K562 (cell line): ENCODE results near the gene PLD1. TPM values are rescaled to one million over a fixed set of nuclear protein-coding genes. Genes with fewer than 3 reads are reported as not detected.

ENCODE experiments used
- ATAC-seq: fragments of 200-7000 bp; cut with Tn5 transposase; 3 replicates; pipeline ENCODE4 v1.9.1; 2020; ENCODE audit warnings: moderate library complexity
- BruUV-seq: library from RNA; stranded (reverse); fragments of 400-500 nt; replicated peaks from 2 replicates; lab custom pipeline; 2021; lab: Mats Ljungman, UMichigan
- CTCF ChIA-PET: fragments of 300-600 bp; formaldehyde crosslinking; extraction: SDS; loops from one replicate; lab custom pipeline; 2021; ENCODE audit warnings: low intra/inter-chr PET ratio; lab: Yijun Ruan, JAX
- POLR2A ChIA-PET: fragments of 300-600, 350-650 bp; sonication (Branson Sonifier 250); formaldehyde crosslinking; extraction: SDS; loops from one replicate; lab custom pipeline; 2021; ENCODE audit warnings: antibody characterized with exemption, inconsistent platforms; lab: Yijun Ruan, JAX
- DNase-seq, 4 experiments: peaks; one replicate each; pipeline versions ENCODE4 v3.0.0 to v3.0.0-alpha.2; 2011 to 2018; ENCODE audit warnings: low spot score in 3 of 4, mixed read lengths in 3 of 4; ENCODE audit errors: extremely low read depth in 1 of 4
- FAIRE-seq: peaks from 2 replicates; lab custom pipeline; 2011; peaks lifted over from hg19 to GRCh38; lab: Jason Lieb, UNC
- H2AFZ ChIP-seq: 2 replicates; pipeline ENCODE4 v1.6.0; 2011; ENCODE audit warnings: low read depth, low read length, control low read depth, inconsistent platforms
- H3K27ac ChIP-seq: fragments of 200-600 bp; 3 replicates; pipeline ENCODE4 v1.8.0; 2011; ENCODE audit warnings: low read depth, mild to moderate bottlenecking, control low read depth, inconsistent platforms, low read length, moderate library complexity, mixed read lengths; ENCODE audit errors: extremely low read depth
- H3K27me3 ChIP-seq, 2 experiments: fragments of 300-600 bp in 1 of 2; 2 replicates in 1 of 2; 3 replicates in 1 of 2; pipeline versions ENCODE4 v1.6.0 to v1.8.0; 2011; ENCODE audit warnings: inconsistent platforms in 2 of 2, low read length in 2 of 2, mild to moderate bottlenecking in 1 of 2, mixed read lengths in 1 of 2, moderate library complexity in 1 of 2; ENCODE audit not compliant: control insufficient read depth in 2 of 2, insufficient read depth in 2 of 2
- H3K36me3 ChIP-seq: fragments of 300-600 bp; 3 replicates; pipeline ENCODE4 v1.8.0; 2011; ENCODE audit warnings: mild to moderate bottlenecking, low read length, inconsistent platforms; ENCODE audit not compliant: control insufficient read depth, insufficient read depth
- H3K4me1 ChIP-seq, 2 experiments: fragments of 200-600 bp in 1 of 2; replicated peaks in 1 of 2; 2 replicates in 1 of 2; 3 replicates in 1 of 2; pipeline versions ENCODE4 v1.5.1 to v1.8.0; 2011; ENCODE audit warnings: inconsistent platforms in 2 of 2, low read length in 2 of 2, mild to moderate bottlenecking in 1 of 2, mixed read lengths in 1 of 2, moderate library complexity in 1 of 2; ENCODE audit not compliant: control insufficient read depth in 2 of 2, insufficient read depth in 2 of 2
- H3K4me2 ChIP-seq: 2 replicates; pipeline ENCODE4 v1.6.1; 2011; ENCODE audit warnings: low read length, control low read depth, inconsistent platforms, mixed read lengths; ENCODE audit not compliant: insufficient read depth
- H3K4me3 ChIP-seq: fragments of 200-600 bp; sonication (generic), shearing (Covaris generic); 2 replicates; pipeline ENCODE4 v1.5.1; 2016; ENCODE audit warnings: control low read depth, inconsistent platforms
- H3K79me2 ChIP-seq: fragments of 200-600 bp; 3 replicates; pipeline ENCODE4 v1.8.0; 2011; ENCODE audit warnings: low read length, inconsistent platforms; ENCODE audit not compliant: control insufficient read depth, insufficient read depth
- H3K9ac ChIP-seq, 2 experiments: 2 replicates each; pipeline versions ENCODE4 v1.6.0 to v1.6.1; 2011; ENCODE audit warnings: low read depth in 2 of 2, low read length in 2 of 2, control low read depth in 1 of 2, inconsistent platforms in 1 of 2, mild to moderate bottlenecking in 1 of 2, mixed read lengths in 1 of 2; ENCODE audit not compliant: insufficient read depth in 1 of 2
- H3K9me1 ChIP-seq: one replicate; pipeline ENCODE4 v1.6.0; 2011; ENCODE audit warnings: inconsistent platforms, mild to moderate bottlenecking, low read length, moderate library complexity; ENCODE audit not compliant: control insufficient read depth, insufficient read depth
- H3K9me3 ChIP-seq: replicated peaks from 2 replicates; pipeline ENCODE4 v1.5.1; 2011; ENCODE audit warnings: low read depth, low read length, inconsistent platforms; ENCODE audit not compliant: control insufficient read depth, insufficient read depth
- H4K20me1 ChIP-seq: replicated peaks from 2 replicates; pipeline ENCODE4 v1.6.1; 2011; ENCODE audit warnings: low read length, inconsistent platforms, mixed read lengths; ENCODE audit not compliant: control insufficient read depth, insufficient read depth
- ASH1L ChIP-seq: fragments of 450-650 bp; IDR thresholded peaks from 2 replicates; pipeline ENCODE4 v1.6.1; 2018; ENCODE audit warnings: borderline replicate concordance, mild to moderate bottlenecking, low read depth; ENCODE audit not compliant: partially characterized antibody
- ATF7 ChIP-seq: fragments of 450-650 bp; IDR thresholded peaks from 2 replicates; pipeline ENCODE4 v1.7.1; 2014; ENCODE audit warnings: mild to moderate bottlenecking, moderate library complexity
- CBFA2T3 ChIP-seq: fragments of 450-650 bp; IDR thresholded peaks from 2 replicates; pipeline ENCODE4 v1.6.1; 2017
- DNMT1 ChIP-seq: fragments of 450-650 bp; IDR thresholded peaks from 2 replicates; pipeline ENCODE4 v1.6.1; 2016; ENCODE audit warnings: antibody characterized with exemption, mild to moderate bottlenecking
- DPF2 ChIP-seq: fragments of 450-650 bp; IDR thresholded peaks from 2 replicates; pipeline ENCODE4 v1.6.1; 2016
- EHMT2 ChIP-seq: fragments of 450-650 bp; IDR thresholded peaks from 2 replicates; pipeline ENCODE4 v1.6.1; 2018; ENCODE audit warnings: antibody characterized with exemption
- ETS2 ChIP-seq: IDR thresholded peaks from 2 replicates; pipeline ENCODE4 v1.6.1; 2016; ENCODE audit warnings: borderline replicate concordance, missing genetic modification characterization, mild to moderate bottlenecking, moderate library complexity, missing compliant biosample characterization; ENCODE audit not compliant: poor library complexity, severe bottlenecking
- ETV6 ChIP-seq, 3 experiments: fragments of 150-350 bp in 1 of 3; sonication (generic) in 1 of 3; formaldehyde crosslinking in 1 of 3; IDR thresholded peaks; 2 replicates each; pipeline versions ENCODE4 v1.6.1 to v1.8.0; 2014 to 2022; ENCODE audit warnings: borderline replicate concordance in 2 of 3, low read depth in 2 of 3, antibody characterized with exemption in 1 of 3, low read length in 1 of 3, mild to moderate bottlenecking in 1 of 3, missing genetic modification reagents in 1 of 3
- FOXK2 ChIP-seq, 2 experiments: fragments of 450-650 bp; IDR thresholded peaks in 1 of 2; conservative IDR thresholded peaks in 1 of 2; 2 replicates each; pipeline ENCODE4 v1.6.1; 2016; ENCODE audit warnings: low read depth in 2 of 2, mild to moderate bottlenecking in 1 of 2
- GTF2E2 ChIP-seq: fragments of 200-800 bp; sonication (Bioruptor generic); IDR thresholded peaks from 2 replicates; pipeline ENCODE4 v1.6.1; 2016; ENCODE audit warnings: missing genetic modification characterization, missing compliant biosample characterization
- GTF3C2 ChIP-seq: IDR thresholded peaks from 3 replicates; pipeline ENCODE4 v1.6.1; 2011; ENCODE audit warnings: borderline replicate concordance, mild to moderate bottlenecking, moderate library complexity; ENCODE audit not compliant: insufficient read length; ENCODE audit errors: extremely low read depth
- PHF20 ChIP-seq: fragments of 450-650 bp; IDR thresholded peaks from 2 replicates; pipeline ENCODE4 v1.6.1; 2018; ENCODE audit not compliant: partially characterized antibody
- PYGO2 ChIP-seq: fragments of 450-650 bp; IDR thresholded peaks from 2 replicates; pipeline ENCODE4 v1.6.1; 2016; ENCODE audit warnings: mild to moderate bottlenecking, missing genetic modification characterization, moderate library complexity, missing compliant biosample characterization
- RB1 ChIP-seq: fragments of 450-650 bp; IDR thresholded peaks from 2 replicates; pipeline ENCODE4 v1.6.1; 2017; ENCODE audit warnings: low read depth, mild to moderate bottlenecking
- SMC3 ChIP-seq: conservative IDR thresholded peaks from 2 replicates; pipeline ENCODE4 v1.6.1; 2011; ENCODE audit warnings: low read depth, low read length, improper control_type of control experiment; ENCODE audit not compliant: insufficient read depth
- UBTF ChIP-seq, 2 experiments: IDR thresholded peaks; 2 replicates each; pipeline ENCODE4 v1.6.1; 2012; ENCODE audit warnings: improper control_type of control experiment in 2 of 2, low read depth in 2 of 2, low read length in 2 of 2, borderline replicate concordance in 1 of 2
- ZFP1 ChIP-seq: fragments of 450-650 bp; formaldehyde crosslinking; IDR thresholded peaks from 2 replicates; pipeline ENCODE4 v1.4.0; 2020; ENCODE audit warnings: mild to moderate bottlenecking, mixed read lengths
- ZNF316 ChIP-seq: fragments of 450-650 bp; IDR thresholded peaks from 2 replicates; pipeline ENCODE4 v1.6.1; 2016
- WGBS: fragments of 100-300 bp; shearing (Covaris generic); methylation state at CpG from one replicate; pipeline ENCODE4 v1.1.6; 2016; ENCODE audit warnings: low coverage, mixed read lengths; ENCODE audit not compliant: insufficient coverage; ENCODE audit errors: missing lambda C conversion rate; 5-methylcytosine and 5-hydroxymethylcytosine counted together
- in situ Hi-C: fragments of 300-500 bp; cut with MboI; formaldehyde crosslinking; loops from 4 replicates; pipeline ENCODE4 v1.15.0; 2018; ENCODE audit warnings: inconsistent platforms, mixed read lengths
- intact Hi-C: fragments of 100-400 bp; cut with micrococcal nuclease; formaldehyde crosslinking; loops from 2 replicates; pipeline ENCODE4 v1.14.2; 2022
- polyA plus RNA-seq, 8 experiments: library from polyadenylated mRNA; depleted of rRNA in 4 of 8; stranded (reverse) in 5 of 8; unstranded in 3 of 8; fragments of >200 nt; fragmentation: Nextera tagmentation in 2 of 8; fragmentation: Illumina TruSeq in 1 of 8; extraction: Ambion mirVana in 2 of 8; extraction: Trizol in 1 of 8; gene quantifications; 2 replicates each; pipeline versions ENCODE4 v1.2.1 to v1.2.3, GENCODE V29; 2011 to 2014; ENCODE audit warnings: inconsistent platforms in 1 of 8, missing spikeins in 1 of 8
- total RNA-seq, 7 experiments: library from RNA; depleted of rRNA in 6 of 7; stranded (reverse); fragments of >200 nt in 6 of 7; fragmentation: Illumina TruSeq in 2 of 7; extraction: Trizol in 2 of 7; gene quantifications; 2 replicates each; pipeline versions ENCODE4 v1.2.1 to v1.2.3, GENCODE V29; 2011 to 2021; ENCODE audit warnings: low replicate concordance in 1 of 7

Gene PLD1
- total and polyA plus RNA-seq, 9 of the 15 experiments (the other 6 are each of a cell fraction or from before 2014, with no cell fraction given): 8.4 to 26.1 (median 18.6) TPM

GRCh38 chr3:171694888-171695287 is 115.4 kb downstream of the PLD1 start:
- ATAC-seq: no peak
- DNase-seq: no peak
- H3K9me3 ChIP-seq: no peaks in the 10 kb centered on the region
- in situ Hi-C loops (no loop called here), intact Hi-C loops (no loop called here)
- H3K9me1 ChIP-seq: no peaks in the 10 kb centered on the region
- no peak overlapping the region for H2AFZ ChIP-seq
- BruUV-seq: no TSS peak
- peaks cover 3% of the 10 kb centered on the region; the same call in 1 of the 3 replicates for H3K36me3 ChIP-seq
- ChIA-PET CTCF (no interaction called here), POLR2A (no interaction called here)
- FAIRE-seq: no peak
- H3K4me1 ChIP-seq: no peaks in the 10 kb centered on the region
- no peak overlapping the region for H3K4me2 ChIP-seq
- no peaks in the 10 kb centered on the region for H3K27me3 ChIP-seq
- no peaks in the 10 kb centered on the region for H4K20me1 ChIP-seq
- no peak overlapping the region for H3K27ac ChIP-seq
- WGBS: 69% methylated on average over 1 of the region's 1 CpG
- no peak overlapping the region for H3K4me3 ChIP-seq
- TF ChIP-seq ATF7: no peak
- TF ChIP-seq RB1: no peak
- TF ChIP-seq EHMT2: no peak
- TF ChIP-seq GTF2E2 (tag): no peak
- TF ChIP-seq CBFA2T3: no peak
- TF ChIP-seq PHF20: no peak
- TF ChIP-seq ASH1L: no peak
- no peak for TF ChIP-seq ZFP1 (CRISPR knock-in tag)
- no peak for TF ChIP-seq GTF3C2
- TF ChIP-seq FOXK2 (conservative IDR thresholded peaks at IDR 0.05 in 1 of 2, IDR thresholded peaks at IDR 0.05 in 1 of 2; ENCODE audit: low read depth in 2 of 2): no peak
- TF ChIP-seq DNMT1: no peak
- TF ChIP-seq ZNF316: no peak
- TF ChIP-seq PYGO2 (tag): no peak
- TF ChIP-seq ETV6 (IDR thresholded peaks at IDR 0.05; ENCODE audit: borderline replicate concordance in 1 of 2, low read depth in 2 of 2, low read length in 1 of 2): no peak
- no peak for TF ChIP-seq ETV6 (CRISPR knock-in tag; IDR thresholded peaks at IDR 0.05; ENCODE audit: borderline replicate concordance)
- no peak for TF ChIP-seq ETS2 (tag)
- TF ChIP-seq SMC3: no peak
- no peak for TF ChIP-seq DPF2
- no peak for TF ChIP-seq UBTF (IDR thresholded peaks at IDR 0.05; ENCODE audit: borderline replicate concordance in 1 of 2, low read depth in 2 of 2, low read length in 2 of 2)
- no peaks in the 10 kb centered on the region for H3K79me2 ChIP-seq
- H3K9ac ChIP-seq: no peak overlapping the region
